GM03348 (cell line): ENCODE measurements around the gene HES5.

Experiments used
- DNase-seq: peaks from one replicate; pipeline ENCODE4 v3.0.0; 2012; ENCODE audit warnings: low spot score

The HES5 gene

GRCh38 chr1:2479186-2479585, 50.9 kb downstream of the HES5 start:
- no peak for DNase-seq
